Ishikawa (cell line): Measurements from ENCODE around the gene RPL38.

Source experiments
- CEBPB ChIP-seq: IDR thresholded peaks from 2 replicates; pipeline ENCODE4 v1.6.1; 2012
- CREB1 ChIP-seq: IDR thresholded peaks from 2 replicates; pipeline ENCODE4 v1.6.1; 2012; ENCODE audit warnings: low read depth
- EGR1 ChIP-seq: IDR thresholded peaks from 2 replicates; pipeline ENCODE4 v1.6.1; 2012
- EP300 ChIP-seq: IDR thresholded peaks from 2 replicates; pipeline ENCODE4 v1.6.1; 2012; ENCODE audit warnings: borderline replicate concordance
- FOXM1 ChIP-seq: IDR thresholded peaks from 2 replicates; pipeline ENCODE4 v1.6.1; 2012; ENCODE audit warnings: low read depth, borderline replicate concordance
- MAX ChIP-seq: IDR thresholded peaks from 2 replicates; pipeline ENCODE4 v1.6.1; 2012
- NFIC ChIP-seq: IDR thresholded peaks from 2 replicates; pipeline ENCODE4 v1.6.1; 2012
- RAD21 ChIP-seq: IDR thresholded peaks from 2 replicates; pipeline ENCODE4 v1.6.1; 2012; ENCODE audit warnings: low read depth
- REST ChIP-seq: IDR thresholded peaks from 2 replicates; pipeline ENCODE4 v1.6.1; 2012; ENCODE audit warnings: low read depth, mild to moderate bottlenecking
- TAF1 ChIP-seq: IDR thresholded peaks from 2 replicates; pipeline ENCODE4 v1.6.1; 2012; ENCODE audit warnings: low read depth, mild to moderate bottlenecking
- TCF12 ChIP-seq: IDR thresholded peaks from 2 replicates; pipeline ENCODE4 v1.6.1; 2012; ENCODE audit warnings: low read depth
- TEAD4 ChIP-seq: IDR thresholded peaks from 2 replicates; pipeline ENCODE4 v1.6.1; 2012
- USF1 ChIP-seq: IDR thresholded peaks from 2 replicates; pipeline ENCODE4 v1.6.1; 2012
- YY1 ChIP-seq: IDR thresholded peaks from 2 replicates; pipeline ENCODE4 v1.6.1; 2012; ENCODE audit warnings: low read depth
- ZBTB7A ChIP-seq: IDR thresholded peaks from 2 replicates; pipeline ENCODE4 v1.6.1; 2012; ENCODE audit warnings: low read depth

RPL38 gene

DNA sequence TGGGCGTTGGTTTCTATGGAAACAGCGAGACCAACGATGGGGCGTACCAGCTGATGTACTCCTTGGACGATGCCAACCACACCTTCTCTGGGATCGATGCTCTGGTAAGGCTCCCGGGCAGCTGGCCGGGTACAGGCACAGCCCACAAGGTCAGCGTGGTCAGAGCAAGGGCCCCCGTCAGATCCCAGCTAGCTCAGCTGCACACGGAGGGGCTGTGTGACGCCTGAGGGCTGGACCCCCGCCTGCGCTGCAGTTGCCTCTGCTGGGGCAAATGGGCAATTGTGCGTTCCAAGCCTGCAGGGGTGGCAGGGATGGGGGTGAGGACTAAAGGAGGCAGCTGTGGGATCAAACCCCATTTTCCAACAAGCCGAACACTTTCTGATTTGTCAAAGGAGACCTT is 27.4 kb downstream of the RPL38 start:
- TF ChIP-seq TAF1 (no peak), MAX (no peak), ZBTB7A (no peak), NFIC (no peak), USF1 (no peak), EGR1 (no peak), EP300 (no peak), TEAD4 (no peak), RAD21 (no peak), CEBPB (no peak), YY1 (no peak), FOXM1 (no peak), CREB1 (no peak), REST (no peak), TCF12 (no peak)

DNA sequence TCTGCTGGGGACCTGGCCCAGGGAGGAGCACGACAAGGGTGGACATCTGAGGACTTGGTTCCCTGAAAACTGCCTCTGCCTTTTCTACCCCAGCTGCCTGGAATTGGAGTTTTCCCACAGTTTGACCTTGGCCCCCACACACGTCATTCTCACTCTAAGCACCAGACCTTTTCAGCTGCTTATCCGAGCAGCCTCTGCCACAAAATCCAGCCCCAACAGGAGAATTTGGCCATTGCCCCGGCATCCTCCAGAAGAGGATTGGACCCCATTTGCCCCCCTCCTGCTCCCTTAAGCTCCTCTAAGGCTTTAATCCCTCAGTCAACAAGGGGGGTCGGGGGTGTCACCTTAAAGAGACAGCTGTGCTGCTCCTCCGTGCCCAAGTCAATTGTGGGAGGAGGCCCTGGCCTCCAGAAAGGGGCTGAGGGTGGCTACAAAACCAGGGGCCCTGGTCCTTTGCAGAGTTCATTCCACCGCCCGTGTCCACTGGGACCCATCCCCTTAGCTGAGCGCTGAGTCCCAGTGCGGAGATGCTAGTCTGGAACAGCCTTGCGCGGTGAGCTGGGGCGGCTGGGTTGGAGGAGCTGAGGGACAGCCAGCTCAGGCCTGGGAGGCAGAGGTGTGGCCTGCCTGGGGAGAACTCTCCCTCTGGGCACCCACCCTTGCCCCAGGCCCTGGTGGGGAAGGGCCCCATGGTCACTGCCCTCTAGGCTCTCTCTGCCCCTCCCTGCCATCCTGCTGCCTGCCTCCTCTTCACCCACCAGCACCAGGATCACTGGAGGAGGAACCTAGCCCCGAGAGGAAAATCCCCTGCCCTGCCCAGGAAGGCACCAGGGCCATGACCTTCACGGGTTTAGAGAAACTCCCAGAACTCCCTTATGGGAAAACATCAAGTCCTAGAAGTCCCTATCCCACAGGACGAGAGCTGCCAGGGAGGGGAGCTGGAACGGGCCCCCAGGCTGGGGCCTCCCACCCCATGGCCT is 28.7 kb downstream of the RPL38 start:
- no peak for TF ChIP-seq RAD21
- no peak for TF ChIP-seq FOXM1
- no peak for TF ChIP-seq CREB1
- TF ChIP-seq EP300, result no peak
- no peak for TF ChIP-seq ZBTB7A
- no peak for TF ChIP-seq MAX
- TF ChIP-seq CEBPB, result no peak
- TF ChIP-seq YY1, result no peak
- no peak for TF ChIP-seq REST
- TF ChIP-seq USF1, result no peak
- no peak for TF ChIP-seq NFIC
- TF ChIP-seq TAF1, result no peak
- no peak for TF ChIP-seq TEAD4
- no peak for TF ChIP-seq EGR1

DNA sequence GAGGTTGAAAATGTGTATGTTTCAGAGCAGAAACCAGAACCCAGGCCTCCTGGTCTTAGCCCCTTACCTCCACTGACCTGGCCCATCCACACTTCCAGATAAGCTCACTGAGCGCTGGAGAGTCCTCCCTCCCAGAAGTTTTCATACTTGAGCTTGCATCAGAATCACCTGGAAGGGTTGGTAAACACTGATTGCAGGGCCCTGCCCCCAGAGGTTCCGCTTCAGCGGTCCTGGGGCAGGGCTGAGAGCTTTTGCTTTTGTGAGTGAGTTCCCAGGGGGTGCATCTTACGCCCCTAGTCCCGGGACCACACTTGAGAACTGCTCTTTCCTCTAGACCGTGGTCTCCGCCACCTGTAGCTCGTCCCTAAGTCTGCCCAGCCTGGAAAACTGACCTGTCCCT is 30.5 kb downstream of the RPL38 start:
- TF ChIP-seq NFIC (no peak), CEBPB (no peak), MAX (no peak), YY1 (no peak), TEAD4 (no peak), REST (no peak), FOXM1 (no peak), RAD21 (no peak), EGR1 (no peak), ZBTB7A (no peak), CREB1 (no peak), EP300 (no peak), TCF12 (no peak), TAF1 (no peak), USF1 (no peak)
